ENCODE measurements around the gene AK1.

Gene AK1

GRCh38 chr9:127862075-127863011 lies 15.1 kb downstream of the AK1 start:
- DNase-seq, result peak; percentile 81 to 88
- no peak for TF ChIP-seq CTCF (IDR thresholded peaks at IDR 0.05)
- intact Hi-C loops (cut with DNase I; ENCODE audit: low total_unique reads), result no loop called here

GRCh38 chr9:127860779-127861178 lies 16.7 kb downstream of the AK1 start:
- TF ChIP-seq CTCF (IDR thresholded peaks at IDR 0.05), result no peak

More at GRCh38 chr9:127862075-127863011, 15.1 kb downstream of the AK1 start:
- peaks cover 12 to 53% (median 25%) of the 10 kb centered on the region in 4 donors for H3K4me1 ChIP-seq
- H3K9me3 ChIP-seq, result no peaks in the 10 kb centered on the region
- H3K27me3 ChIP-seq, result no peaks in the 10 kb centered on the region
- H3K27ac ChIP-seq, result peak overlapping the region; percentile 70 to 80
- H3K36me3 ChIP-seq, result peaks cover 0 to 15% (median 2%) of the 10 kb centered on the region in 3 donors
- no peak overlapping the region for H3K4me3 ChIP-seq

GRCh38 chr9:127860260-127860659 lies 17.2 kb downstream of the AK1 start:
- H3K36me3 ChIP-seq, result no peaks in the 10 kb centered on the region
- peak overlapping the region; percentile 27 to 80 for H3K27ac ChIP-seq
- no peaks in the 10 kb centered on the region for H3K27me3 ChIP-seq
- no peak for DNase-seq
- H3K4me1 ChIP-seq, result peaks cover 13 to 64% (median 30%) of the 10 kb centered on the region in 4 donors
- intact Hi-C loops (cut with DNase I; ENCODE audit: low total_unique reads), result no loop called here
- H3K4me3 ChIP-seq, result no peak overlapping the region
- H3K9me3 ChIP-seq, result no peaks in the 10 kb centered on the region
- TF ChIP-seq CTCF (IDR thresholded peaks at IDR 0.05), result no peak

More at GRCh38 chr9:127860779-127861178, 16.7 kb downstream of the AK1 start:
- no peak for DNase-seq
- intact Hi-C loops (cut with DNase I; ENCODE audit: low total_unique reads), result no loop called here
- Histone ChIP-seq H3K27me3 (no peaks in the 10 kb centered on the region), H3K36me3 (no peaks in the 10 kb centered on the region), H3K27ac (peak overlapping the region; percentile 27 to 80), H3K9me3 (no peaks in the 10 kb centered on the region), H3K4me1 (peaks cover 13 to 64% (median 30%) of the 10 kb centered on the region in 4 donors), H3K4me3 (no peak overlapping the region)

GRCh38 chr9:127858041-127858512 lies 19.4 kb downstream of the AK1 start:
- no peak for TF ChIP-seq CTCF (IDR thresholded peaks at IDR 0.05)
- intact Hi-C loops (cut with DNase I; ENCODE audit: low total_unique reads), result no loop called here
- no peak for DNase-seq
- Histone ChIP-seq H3K27ac (peak overlapping the region; percentile 80 to 82), H3K27me3 (no peaks in the 10 kb centered on the region), H3K36me3 (no peaks in the 10 kb centered on the region), H3K4me3 (no peak overlapping the region), H3K9me3 (no peaks in the 10 kb centered on the region), H3K4me1 (peaks cover 13 to 86% (median 48%) of the 10 kb centered on the region in 4 donors)

- no peak for TF ChIP-seq CTCF (IDR thresholded peaks at IDR 0.05)
These were observed 20.2 kb downstream of the AK1 start for GRCh38 chr9:127857278-127857677.

More at GRCh38 chr9:127857278-127857677, 20.2 kb downstream of the AK1 start:
- DNase-seq, result no peak
- Histone ChIP-seq H3K4me3 (no peak overlapping the region), H3K27me3 (no peaks in the 10 kb centered on the region), H3K27ac (peak overlapping the region; percentile 80 to 82), H3K36me3 (no peaks in the 10 kb centered on the region), H3K9me3 (no peaks in the 10 kb centered on the region), H3K4me1 (peaks cover 11 to 88% (median 47%) of the 10 kb centered on the region in 4 donors)
- intact Hi-C loops (cut with DNase I; ENCODE audit: low total_unique reads), result no loop called here

Measured in tibial artery (tissue), 4 donors.